ENCODE measurements around the gene PTRH1.
"Not testable (repeated sequence)": the region's sequence is repeated elsewhere in the genome, so short reads cannot be mapped to it uniquely, and the experiment has no call there.

The PTRH1 gene, protein sequence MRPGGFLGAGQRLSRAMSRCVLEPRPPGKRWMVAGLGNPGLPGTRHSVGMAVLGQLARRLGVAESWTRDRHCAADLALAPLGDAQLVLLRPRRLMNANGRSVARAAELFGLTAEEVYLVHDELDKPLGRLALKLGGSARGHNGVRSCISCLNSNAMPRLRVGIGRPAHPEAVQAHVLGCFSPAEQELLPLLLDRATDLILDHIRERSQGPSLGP

DNA sequence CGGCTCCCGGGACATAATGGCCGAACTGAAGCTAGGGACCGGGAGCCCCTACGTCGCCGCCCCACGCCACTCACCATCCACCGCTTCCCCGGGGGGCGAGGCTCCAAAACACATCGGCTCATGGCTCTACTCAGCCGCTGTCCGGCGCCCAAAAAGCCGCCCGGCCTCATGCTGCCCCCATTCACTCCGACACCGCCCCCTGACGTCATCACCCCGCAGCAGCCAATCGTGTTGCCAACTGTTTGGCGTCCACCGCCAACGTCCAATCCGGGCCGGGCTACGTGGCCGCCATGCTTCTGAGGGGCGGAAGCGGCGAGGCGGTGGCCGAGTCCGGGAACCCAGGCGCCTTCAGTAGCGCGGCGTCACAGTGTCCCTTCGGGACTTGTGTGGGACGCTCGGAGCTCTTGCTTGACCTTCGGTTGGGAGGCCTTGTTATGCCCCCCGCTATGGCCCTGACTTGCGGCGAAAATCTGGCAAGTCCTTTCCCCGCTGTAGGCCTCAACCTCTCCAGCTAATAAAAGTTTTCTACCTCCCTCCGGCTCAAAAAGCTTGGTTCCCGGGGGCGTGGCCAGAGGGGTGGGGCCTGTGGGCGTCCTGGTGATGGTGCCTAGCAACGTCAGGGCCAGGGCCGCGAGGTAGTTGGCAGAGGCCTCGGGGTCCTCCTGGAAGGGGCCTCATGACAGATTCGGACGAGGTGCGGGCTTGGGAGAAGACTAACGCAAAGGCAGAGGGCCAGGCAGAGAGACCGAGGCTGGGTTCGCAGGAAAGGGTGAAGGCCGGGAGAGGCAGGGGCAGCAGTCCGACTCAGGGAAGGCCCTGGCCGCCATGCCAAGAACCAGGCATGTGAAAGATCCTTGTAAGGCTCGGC, at the start of gene PTRH1, which contains the start of gene TTC16:
Gene PTRH1, minus strand, starts transcription at position 194 of the 868 bp plus-strand sequence. Its CDS starts 24 bp downstream, at position 170.
Gene TTC16, plus strand, starts transcription at position 610 of the 868 bp plus-strand sequence. Its CDS starts 67 bp downstream, at position 677.
- peak; percentile 77 for DNase-seq

DNA sequence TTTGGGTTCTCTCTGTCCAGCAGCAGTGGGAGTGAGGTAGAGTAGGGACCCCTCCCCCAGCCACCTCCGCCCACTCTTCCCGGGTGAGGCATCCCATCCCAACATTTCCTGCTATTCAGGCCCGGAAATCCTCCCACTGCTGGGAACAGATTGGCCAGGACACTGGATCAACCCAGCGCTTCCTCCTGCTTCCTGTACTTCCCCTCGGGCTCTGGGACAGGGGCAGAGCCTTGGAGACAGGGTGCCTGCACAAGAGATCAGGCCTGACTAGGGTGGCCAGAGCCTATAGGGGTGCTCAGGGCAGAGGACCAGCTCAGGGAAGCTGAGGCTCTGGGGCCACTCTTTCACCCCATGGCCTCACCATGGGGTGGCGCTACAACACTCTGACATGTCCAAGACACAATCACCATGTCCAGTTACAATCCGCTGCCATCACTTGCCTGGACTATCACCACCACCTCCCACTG, 48.5 kb upstream of the PTRH1 start:
- DNase-seq: no peak

DNA sequence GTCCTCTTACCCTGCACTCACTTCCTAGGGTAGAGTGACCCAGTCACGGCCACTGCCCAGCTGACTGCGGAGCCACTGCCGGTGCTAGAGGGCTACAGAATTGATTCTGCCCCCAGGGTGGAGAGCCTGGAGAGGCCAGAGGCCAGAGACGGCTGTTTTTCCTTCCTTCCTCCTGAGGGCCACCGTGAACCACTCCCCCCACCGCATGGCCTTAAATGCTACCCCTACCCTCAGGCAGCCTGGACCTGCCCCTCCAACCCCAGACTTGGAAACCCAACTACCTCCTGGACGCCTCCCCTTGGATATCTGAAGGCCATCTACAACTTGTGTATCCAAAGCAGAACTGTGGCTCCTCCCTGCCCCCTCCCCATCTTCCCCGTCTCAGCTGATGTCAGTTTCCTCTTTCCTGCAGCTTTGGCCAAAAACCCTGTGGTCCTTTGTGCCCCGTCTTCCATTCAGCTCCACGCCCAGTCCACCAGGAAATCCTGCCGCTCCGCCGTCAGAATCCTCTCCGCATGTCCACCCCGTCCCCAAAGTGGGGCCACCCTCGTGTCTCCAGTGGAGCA, 46.7 kb upstream of the PTRH1 start:
- DNase-seq: no peak

DNA sequence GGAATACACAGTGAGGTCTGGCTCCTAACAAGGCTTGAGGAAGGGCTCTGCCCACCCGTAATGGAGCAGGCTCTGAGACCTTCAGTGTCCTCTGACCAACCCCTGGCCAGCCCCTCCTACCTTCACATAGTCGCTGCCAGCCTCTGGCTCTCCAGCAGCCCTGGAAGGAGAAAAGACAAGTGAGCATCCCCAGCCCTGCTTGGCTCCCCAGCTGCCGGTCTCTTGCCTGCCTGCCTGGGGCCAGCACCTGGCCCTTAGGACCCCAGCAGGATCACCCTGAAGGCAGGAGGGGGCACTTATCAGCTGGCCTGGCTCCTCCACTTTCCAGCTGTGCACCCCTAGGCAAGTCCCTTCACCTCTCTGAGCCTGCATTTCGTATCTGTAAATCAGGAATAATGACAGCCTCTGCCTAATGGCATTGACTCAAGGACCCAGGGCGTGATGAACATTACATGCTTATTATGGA, 46.1 kb upstream of the PTRH1 start:
- DNase-seq: no peak

DNA sequence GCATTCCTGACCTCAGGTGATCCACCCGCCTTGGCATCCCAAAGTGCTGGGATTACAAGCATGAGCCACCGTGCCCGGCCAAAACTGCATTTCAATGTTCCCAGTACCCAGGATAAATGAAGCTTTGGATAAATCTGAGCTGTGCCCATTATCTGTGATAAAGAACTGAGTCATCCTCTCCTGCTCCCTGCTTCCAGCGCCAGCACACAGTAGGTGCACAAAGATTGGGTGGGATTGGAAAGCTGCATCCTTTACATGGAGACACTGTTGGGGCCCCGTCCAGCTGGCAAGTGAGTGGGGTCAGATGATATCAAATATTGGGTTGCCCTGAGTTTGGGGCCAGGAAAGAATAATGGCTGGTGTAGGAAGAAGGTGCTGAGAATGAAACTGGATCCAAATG, 45.6 kb upstream of the PTRH1 start:
- no peak for DNase-seq

DNA sequence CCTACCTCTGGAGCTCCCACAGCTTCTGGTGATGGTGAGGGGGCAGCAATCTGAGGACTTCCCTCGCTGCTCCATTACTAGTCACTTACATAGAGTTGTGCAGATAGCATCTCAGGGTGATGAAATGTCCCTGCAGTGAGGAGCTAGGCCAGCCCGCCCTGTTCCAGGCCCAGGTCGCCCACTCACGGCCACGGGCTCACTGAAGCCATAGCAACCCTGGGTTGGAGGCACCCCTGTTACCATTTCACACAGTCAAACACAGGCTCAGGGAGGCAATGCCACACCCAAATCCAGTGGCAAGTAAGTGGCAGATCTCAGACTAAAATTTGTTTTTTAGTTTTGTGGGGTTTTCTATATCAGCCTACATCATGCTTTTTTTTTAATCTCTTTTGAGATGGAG, 43.4 kb upstream of the PTRH1 start:
- DNase-seq: no peak

DNA sequence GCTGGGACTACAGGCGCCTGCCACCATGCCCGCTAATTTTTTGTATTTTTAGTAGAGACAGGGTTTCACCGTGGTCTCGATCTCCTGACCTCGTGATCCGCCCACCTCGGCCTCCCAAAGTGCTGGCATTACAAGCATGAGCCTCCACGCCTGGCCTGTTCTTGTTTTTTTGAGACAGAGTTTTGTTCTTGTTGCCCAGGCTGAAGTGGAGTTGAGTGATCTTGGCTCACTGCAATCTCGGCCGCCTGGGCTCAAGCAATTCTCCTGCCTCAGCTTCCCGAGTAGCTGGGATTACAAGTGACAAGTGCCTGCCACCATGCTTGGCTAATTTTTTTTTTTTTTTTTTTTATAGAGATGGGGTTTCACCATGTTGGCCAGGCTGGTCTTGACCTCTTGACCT, 41.3 kb upstream of the PTRH1 start:
- not testable (repeated sequence) for DNase-seq

DNA sequence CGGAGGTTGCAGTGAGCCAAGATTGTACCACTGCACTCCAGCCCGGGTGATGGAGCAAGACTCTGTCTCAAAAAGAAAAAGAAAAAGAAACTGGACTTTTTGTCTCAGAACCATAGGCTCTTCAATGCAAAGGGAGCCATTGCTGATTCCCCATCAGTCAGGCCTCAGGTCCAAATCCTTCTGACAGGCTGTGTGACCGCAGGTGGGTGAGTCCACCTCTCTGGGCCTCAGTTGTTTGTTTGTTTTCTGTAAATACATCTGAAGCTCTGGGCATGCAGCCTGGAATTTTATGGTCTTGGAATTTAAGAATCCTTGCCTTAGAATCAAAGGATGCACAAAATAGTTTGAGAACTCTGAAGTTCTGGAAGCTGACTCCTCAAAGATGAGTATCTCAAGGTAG, 40.8 kb upstream of the PTRH1 start:
- no peak for DNase-seq

DNA sequence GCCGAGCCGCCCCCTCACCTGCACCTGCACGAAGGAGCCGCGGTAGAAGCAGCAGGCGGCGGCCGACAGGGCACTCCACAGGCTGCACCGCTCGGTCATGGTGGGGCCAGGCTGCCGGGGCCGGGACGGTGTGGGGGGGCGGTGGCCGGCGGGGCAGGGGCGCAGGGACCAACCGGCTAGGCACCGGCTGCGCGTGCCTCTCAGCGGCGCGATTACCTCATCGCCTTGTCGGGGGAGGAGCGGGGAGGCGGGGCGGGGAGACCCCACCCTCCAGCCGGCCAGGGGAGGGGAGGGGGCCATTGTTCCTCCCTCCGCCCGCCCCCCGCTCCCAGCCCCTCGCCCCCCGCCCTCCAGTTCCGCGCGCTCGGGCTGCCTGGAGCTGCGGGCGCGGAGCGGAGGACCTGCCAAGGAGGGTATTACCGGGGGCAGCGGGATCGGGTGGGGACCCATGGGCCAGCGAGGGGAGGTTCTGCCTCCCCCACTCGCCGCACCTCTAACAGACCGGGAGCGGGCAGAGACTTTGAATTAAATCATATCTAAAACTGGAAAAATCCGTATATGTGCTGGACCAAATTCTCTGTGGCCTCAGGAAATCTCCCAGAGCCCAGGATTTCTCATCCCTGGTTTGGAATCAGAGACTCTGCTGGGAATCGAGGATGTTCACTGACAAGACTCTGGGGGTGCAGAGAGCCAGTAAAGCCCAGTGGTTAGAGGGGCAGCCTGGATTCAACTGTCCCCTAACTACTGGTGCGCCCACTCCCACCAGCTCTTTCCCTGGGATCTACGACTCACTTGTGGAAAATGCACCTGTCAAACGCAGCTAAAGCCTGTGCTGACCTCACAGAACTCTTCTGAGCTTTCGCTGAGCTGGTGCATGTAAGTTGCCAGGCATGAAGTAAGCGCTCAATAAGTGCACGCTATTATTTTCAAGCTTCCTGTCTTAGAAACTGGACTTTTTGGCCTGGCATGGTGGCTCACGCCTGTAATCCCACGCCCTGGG, 39.9 kb upstream of the PTRH1 start:
- peak; percentile 43 for DNase-seq

DNA sequence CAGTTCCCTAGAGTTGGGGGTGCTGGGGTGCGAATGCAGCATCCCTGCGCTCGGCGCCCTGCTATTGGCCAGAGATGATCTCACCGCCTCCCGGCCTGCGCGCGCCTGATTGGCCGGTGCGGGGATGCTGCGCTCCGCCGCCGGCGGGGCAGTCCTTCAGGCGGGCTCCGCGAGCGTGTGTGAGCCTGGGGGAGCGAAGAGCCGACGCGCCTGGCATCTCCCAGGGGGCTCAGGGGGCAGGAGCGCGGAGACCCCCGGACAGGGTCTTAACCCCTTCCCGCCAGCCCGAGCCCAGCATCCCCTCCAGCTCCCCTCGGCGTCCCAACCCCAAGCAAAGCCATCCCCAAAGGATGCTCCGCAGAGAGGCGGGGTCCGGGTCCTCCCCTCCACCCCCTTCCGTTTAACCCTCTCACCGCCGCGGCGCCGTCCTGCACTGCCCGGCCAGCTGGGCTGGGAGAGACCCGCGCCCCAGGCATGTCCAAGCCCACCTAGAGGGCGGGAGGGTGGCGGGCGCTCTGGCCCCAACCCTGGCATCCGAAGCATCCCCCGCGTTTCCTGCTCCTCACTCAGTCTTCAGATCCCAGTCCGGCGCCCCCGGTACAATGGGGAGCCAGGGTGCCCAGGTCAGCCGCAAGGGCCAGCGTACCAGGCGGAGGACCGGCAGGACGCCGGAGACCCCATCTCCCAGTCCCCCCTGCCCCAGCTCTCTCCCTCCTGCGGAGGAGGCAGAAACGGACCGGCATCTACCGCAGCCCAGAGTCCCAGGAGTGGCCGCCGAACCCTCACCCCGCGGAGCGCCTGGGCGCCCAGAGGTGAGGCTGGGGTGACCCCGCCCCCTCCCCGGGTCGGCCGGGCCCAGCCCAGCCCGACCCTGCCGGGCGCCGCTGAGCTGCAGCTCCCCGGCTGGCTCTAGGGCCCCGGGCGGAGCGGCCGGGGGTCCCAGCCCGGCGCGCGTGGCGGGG, 38.9 kb upstream of the PTRH1 start:
- no peak for DNase-seq

DNA sequence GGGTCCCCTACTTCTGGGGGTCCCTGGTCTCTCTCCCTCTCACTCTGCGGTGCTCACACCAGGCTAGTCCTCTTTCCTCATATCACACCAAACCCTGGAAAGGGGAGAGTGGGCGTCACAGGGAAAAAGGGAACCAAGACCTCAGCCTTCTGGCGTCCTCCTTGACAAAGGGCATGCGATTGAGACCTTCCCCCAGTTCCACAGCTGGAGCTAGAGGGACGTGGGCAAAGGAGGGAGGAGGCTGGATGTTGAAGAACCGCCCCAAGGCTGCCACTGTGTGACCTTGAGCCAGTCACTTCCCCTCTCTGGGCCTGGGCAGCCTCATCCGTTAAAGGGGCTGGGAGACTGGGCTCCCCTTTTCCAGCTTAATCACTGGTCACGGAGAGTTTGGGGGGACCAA, 38.2 kb upstream of the PTRH1 start:
- DNase-seq: no peak

DNA sequence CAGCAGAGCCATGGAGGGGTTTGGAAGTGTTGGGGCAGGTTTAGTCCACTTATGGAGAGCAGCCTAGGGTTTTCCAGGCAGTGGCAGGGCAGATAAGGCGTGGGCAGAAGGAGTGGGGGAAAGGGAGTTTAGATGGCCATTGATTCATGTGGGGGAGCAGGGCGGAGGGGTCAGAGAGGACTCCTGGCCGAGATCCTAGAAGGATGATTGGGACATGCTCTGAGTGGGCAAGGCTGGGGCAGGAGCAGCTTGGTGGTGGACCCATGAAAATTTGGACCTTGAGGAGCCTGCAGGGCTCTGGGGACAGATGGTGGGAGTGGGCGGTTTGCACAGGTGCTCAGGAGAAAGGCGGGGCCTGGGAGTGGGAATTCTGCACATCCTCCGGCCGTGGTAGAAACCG, 37.7 kb upstream of the PTRH1 start:
- DNase-seq: no peak

DNA sequence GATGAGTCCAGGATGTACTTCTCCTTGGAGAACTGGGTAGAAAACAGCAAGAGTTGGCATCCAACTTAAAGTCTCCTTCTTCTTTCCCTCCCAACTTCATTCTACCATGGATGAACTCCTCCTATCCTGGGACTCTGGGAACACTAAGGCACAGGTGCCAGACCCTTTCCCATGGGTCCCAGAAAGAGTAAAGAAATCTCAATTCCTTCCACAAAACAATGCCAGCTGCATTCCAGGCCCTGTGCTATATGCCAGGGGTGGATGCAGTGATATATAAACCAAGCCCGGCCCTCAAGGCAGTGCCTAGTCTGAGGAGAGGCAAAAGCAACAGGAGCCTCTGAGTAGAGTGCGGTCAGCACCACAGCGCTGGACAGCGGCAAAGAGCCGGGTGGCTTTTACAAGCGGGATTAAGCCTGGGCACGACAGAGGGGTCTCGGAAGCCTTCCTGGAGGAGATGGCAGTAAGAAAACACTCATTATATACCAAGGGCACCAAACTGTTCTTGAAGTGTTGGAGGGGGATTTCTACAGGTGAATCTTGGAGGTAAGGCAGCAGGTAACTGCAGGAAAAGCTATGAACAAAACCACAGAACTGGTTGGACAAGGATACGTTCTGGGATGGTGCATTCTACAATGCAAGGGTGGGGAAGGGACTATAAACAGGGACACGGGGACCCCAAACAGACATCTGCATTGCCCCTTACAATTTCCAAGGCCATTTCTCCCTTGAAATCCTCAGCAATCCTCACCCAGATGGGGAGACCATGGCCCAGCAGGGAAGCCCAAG, 36.0 kb upstream of the PTRH1 start:
- no peak for DNase-seq

DNA sequence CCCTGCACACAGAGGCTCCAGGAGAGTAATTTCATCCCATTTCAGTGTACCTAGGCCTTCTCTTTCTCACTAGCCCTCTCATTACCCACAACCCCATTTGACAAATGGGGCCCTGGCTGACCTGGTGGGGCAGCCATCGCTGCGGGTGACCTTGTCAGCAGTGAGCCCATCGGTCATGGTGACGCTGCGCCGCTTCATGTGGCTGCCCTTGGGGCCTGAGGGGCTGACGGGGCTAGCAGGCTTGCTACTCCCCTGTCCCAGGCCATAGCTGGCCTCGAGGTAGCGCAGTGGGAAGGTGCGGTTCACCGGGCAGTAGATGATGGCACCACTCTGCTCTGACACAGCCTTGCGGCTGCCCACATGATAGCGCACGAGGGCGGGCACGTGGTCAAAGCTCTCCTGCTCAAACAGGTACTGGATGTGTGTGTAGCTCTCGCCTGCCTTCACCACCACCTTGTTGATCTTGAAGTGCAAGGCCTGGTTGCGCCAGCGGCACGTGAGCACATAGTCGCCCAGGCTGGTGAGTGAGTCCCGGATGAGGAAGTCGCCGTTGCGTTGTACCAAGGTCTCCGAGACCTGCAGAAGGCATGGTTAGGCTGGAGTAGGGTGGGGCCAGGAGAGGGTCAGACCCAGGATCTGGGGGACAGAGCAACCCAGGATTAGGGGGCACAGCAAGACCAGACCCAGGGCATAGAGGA, 33.8 kb upstream of the PTRH1 start:
- DNase-seq: no peak

DNA sequence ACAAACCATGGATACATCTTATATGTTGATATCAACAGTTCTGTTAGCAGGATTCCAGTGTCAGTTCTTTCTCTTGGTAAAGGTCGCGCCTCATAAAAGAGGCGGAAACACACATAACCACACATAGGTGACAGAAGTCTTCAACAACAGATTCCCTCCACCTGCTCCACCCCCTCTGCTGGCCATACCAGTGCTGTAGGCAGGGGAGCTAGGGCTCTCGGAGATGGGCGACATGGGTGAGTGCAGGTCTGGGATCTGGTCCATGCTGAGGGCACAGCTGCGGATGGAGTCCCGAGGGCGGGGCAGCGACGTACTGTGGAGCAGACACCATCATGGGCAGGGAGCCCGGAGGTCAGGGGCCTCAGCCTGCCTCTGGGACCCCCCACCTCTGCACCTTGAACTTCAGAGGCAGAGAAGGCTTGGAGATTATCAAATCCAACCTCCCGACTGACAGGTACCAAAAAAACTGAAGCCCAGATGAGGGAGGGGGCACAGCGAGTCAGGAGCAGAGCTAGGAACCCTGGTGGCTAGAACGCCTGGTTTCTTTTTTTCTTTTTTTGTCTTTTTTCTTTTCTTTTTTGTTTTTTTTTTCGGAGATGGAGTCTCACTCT, 31.6 kb upstream of the PTRH1 start:
- DNase-seq: no peak

DNA sequence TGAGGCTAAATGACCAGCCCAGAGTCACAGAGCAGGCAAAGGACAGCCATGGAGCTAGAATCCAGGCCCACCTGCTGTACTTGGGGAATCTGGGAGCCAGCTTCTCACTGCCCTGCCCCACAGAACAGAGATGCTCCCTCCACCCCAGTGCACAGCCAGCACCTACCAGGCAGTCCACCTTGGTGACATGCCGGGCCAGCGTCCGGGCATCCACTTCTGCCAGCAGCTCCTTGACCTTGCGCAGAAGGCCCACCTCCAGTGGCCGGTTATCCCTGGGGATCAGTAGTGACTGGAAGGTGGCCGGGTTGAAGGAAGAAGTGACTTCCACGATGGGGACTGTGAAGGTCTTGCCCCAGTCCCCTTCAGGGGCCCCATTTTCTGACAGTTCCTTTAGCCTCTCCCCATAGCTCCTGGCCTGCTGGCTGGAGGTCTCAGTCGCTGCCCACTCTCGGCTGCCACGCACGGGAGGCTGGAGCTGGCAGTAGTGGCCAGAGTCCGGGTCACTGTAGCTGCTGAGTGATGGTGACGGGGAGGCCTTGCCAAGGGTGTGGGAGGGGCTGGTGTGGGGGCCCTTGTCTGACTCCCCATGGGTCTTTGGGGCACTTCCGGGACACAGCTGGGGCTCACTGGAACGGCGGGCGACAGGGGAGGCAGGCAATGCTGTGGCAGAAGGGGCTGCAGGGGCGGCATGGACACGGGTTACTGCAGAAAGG, 29.1 kb upstream of the PTRH1 start:
- no peak for DNase-seq

DNA sequence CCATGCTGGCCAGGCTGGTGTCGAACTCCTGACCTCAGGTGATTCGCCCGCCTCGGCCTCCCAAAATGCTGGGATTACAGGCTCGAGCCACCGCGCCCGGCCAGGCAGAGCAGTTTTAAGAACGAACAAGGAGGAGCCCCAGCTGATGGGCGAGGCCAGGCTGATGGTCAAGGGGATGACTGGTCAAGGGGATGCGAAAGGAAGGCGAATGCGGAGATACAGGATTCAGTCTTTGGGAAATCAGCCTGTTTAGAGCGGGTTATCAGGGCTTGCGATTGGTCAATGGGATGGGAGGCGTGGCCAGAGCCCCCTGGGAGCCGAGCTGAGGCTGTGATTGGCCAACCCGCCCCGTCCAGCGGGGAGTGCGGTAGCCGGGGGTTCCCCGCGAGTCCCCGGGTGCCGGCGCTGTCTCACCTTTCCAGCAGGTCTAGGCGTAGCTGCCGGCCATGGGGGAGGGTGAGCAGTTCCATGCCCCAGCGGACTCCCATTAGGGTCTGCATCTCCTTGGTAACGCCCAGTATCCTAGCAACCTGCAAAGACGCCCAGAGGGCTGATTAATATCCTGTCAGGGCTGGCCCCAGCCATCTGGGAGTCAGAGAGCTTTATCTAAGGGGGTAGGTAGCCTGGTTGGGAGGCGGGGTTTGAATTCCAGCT, 27.1 kb upstream of the PTRH1 start:
- DNase-seq: peak; percentile 65

DNA sequence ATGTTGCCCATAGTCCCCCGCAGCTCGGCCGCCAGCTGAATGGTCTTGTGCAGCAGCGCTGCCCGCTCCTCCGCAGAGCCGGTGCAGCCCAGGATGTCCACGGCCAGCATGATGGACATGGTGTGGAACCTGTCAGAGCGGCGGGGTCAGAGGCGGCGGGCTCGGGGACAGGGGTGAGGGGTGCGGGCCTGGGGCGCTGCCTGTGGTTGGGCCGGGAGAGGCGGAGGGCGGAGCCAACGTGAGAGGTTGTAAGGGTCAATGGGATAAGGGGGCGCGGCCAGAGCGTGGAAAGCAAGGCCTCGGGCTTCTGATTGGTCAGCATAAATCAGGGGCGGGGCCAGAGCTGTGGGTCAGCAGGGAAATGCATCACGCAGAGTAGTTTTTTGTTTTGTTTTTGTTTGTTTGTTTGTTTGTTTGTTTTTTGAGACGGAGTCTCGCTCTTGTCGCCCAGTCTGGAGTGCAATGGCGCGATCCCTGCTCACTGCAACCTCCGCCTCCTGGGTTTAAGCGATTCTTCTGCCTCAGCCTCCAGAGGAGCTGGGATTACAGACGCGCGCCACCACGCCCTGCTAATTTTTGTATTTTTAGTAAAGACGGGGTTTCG, 26.5 kb upstream of the PTRH1 start:
- no peak for DNase-seq
